ENCODE measurements around the gene OTC. TPM values are rescaled to one million over a fixed set of nuclear protein-coding genes. Genes with fewer than 3 reads are reported as not detected.

OTC gene
- total and polyA plus RNA-seq, 7 donors = 0.08 to 0.34 (median 0.21) TPM; not detected in 1

DNA sequence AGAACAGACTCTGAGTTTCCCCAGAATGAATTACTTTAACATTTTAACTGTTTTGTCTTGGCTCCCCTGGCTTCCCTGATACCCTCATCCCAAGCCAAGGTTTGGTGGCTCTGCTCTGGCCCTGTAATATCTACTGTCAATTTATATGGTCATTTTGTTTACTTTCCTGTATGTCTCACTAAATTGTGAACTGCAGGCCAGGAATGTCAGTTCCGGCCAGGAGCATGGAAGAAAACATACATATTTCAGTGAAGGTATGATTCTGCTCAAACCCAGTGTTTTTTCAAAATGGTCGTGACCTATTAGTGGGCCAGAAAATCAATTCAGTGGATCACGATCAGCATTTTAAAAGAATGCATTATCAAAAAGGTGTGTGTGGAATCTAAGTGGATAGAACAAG, 26.3 kb upstream of the OTC start:
- Histone ChIP-seq H3K36me3 (ENCODE audit: insufficient read depth in 1 of 2, low read depth in 1 of 2) (no peaks in the 10 kb centered on the region), H3K4me1 (no peaks in the 10 kb centered on the region), H3K4me3 (peak overlapping the region; percentile 74), H3K27ac (peak overlapping the region; percentile 78), H3K9me3 (no peaks in the 10 kb centered on the region), H3K27me3 (ENCODE audit: insufficient read depth in 3 of 3, low read length in 2 of 3) (no peaks in the 10 kb centered on the region)
- DNase-seq = no peak
- TF ChIP-seq, protein P1, sequence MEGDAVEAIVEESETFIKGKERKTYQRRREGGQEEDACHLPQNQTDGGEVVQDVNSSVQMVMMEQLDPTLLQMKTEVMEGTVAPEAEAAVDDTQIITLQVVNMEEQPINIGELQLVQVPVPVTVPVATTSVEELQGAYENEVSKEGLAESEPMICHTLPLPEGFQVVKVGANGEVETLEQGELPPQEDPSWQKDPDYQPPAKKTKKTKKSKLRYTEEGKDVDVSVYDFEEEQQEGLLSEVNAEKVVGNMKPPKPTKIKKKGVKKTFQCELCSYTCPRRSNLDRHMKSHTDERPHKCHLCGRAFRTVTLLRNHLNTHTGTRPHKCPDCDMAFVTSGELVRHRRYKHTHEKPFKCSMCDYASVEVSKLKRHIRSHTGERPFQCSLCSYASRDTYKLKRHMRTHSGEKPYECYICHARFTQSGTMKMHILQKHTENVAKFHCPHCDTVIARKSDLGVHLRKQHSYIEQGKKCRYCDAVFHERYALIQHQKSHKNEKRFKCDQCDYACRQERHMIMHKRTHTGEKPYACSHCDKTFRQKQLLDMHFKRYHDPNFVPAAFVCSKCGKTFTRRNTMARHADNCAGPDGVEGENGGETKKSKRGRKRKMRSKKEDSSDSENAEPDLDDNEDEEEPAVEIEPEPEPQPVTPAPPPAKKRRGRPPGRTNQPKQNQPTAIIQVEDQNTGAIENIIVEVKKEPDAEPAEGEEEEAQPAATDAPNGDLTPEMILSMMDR (IDR thresholded peaks at IDR 0.05) = no peak
- 48 to 64% (median 62%) methylated on average over 3 of the region's 3 CpGs for WGBS, 3 donors
- ATAC-seq = no peak
- intact Hi-C loops (cut with DNase I) = loop anchor here in 1 of 2 donors (2.0 kb wide), 1 partner anchor 397 kb away; no protein-coding TSS in a partner anchor

- H3K4me3 ChIP-seq = peak within 1 kb of the TSS; percentile 74
- H3K27me3 ChIP-seq (ENCODE audit: insufficient read depth in 3 of 3, low read length in 2 of 3) = no peaks in the 10 kb centered on the region
- ATAC-seq = peak; percentile 96 to 98 (median 97)
- no peaks in the 10 kb centered on the region for H3K4me1 ChIP-seq
- H3K36me3 ChIP-seq (ENCODE audit: insufficient read depth in 1 of 2, low read depth in 1 of 2) = no peaks in the 10 kb centered on the region
- H3K27ac ChIP-seq = peak within 1 kb of the TSS; percentile 78
- no peaks in the 10 kb centered on the region for H3K9me3 ChIP-seq
- TF ChIP-seq, protein P1 (IDR thresholded peaks at IDR 0.05) = peak; percentile 69
- 0 to 24% (median 1%) methylated on average over 34 to 67 of the region's 67 CpGs for WGBS, 3 donors
- peak; percentile 94 to 97 for DNase-seq
- intact Hi-C loops (cut with DNase I) = loop anchor here in 1 of 2 donors (2.0 kb wide), 1 partner anchor 398 kb away; no protein-coding TSS in a partner anchor
Measured at GRCh38 chrX:38327007-38327774, 25.2 kb upstream of the OTC start, which contains the start of gene RPGR. TSS of gene RPGR (minus strand) at chrX:38327509. CDS start at chrX:38327367, 142 bp downstream.

DNA sequence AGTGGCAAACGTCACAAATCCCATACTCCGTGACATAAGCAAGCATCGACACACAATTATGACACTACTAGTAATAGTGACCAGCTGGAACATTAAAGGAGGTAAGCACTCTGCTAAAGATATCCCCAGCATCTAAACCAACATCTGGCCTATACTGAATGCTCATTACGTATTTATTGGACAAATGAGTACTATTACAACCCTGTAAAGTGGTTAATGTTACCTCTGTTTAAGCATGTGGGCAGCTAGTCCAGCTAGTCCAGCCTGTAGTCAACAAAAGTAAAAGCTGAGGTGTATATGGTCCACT, 24.7 kb upstream of the OTC start:
- no peak overlapping the region for H3K27ac ChIP-seq
- peak overlapping the region; percentile 74 for H3K4me3 ChIP-seq
- intact Hi-C loops (cut with DNase I) = loop anchor here in 1 of 2 donors (2.0 kb wide), 1 partner anchor 399 kb away; no protein-coding TSS in a partner anchor
- TF ChIP-seq, protein P1 (IDR thresholded peaks at IDR 0.05) = no peak
- no peaks in the 10 kb centered on the region for H3K27me3 ChIP-seq (ENCODE audit: insufficient read depth in 3 of 3, low read length in 2 of 3)
- H3K36me3 ChIP-seq (ENCODE audit: insufficient read depth in 1 of 2, low read depth in 1 of 2) = no peaks in the 10 kb centered on the region
- H3K9me3 ChIP-seq = no peaks in the 10 kb centered on the region
- ATAC-seq (no peak), DNase-seq (no peak)
- no peaks in the 10 kb centered on the region for H3K4me1 ChIP-seq
- WGBS, 3 donors = 11 to 28% (median 21%) methylated on average over 3 to 4 of the region's 4 CpGs

- peaks cover 0 to 6% (median 0%) of the 10 kb centered on the region in 3 donors for H3K27me3 ChIP-seq (ENCODE audit: insufficient read depth in 3 of 3, low read length in 2 of 3)
- no peak overlapping the region for H3K4me3 ChIP-seq
- no peak for ATAC-seq
- TF ChIP-seq, protein P1 (IDR thresholded peaks at IDR 0.05) = no peak
- no peak for DNase-seq
- intact Hi-C loops (cut with DNase I) = no loop called here
- H3K27ac ChIP-seq = no peak overlapping the region
- no peaks in the 10 kb centered on the region for H3K9me3 ChIP-seq
- no peaks in the 10 kb centered on the region for H3K4me1 ChIP-seq
- no peaks in the 10 kb centered on the region for H3K36me3 ChIP-seq (ENCODE audit: insufficient read depth in 1 of 2, low read depth in 1 of 2)
Measured at GRCh38 chrX:38332505-38332904, 19.9 kb upstream of the OTC start.
